Pancreas (tissue), 10 donors: ENCODE data around the gene BORCS8. TPM values are rescaled to one million over a fixed set of nuclear protein-coding genes. Genes with fewer than 3 reads are reported as not detected.
"Not testable (repeated sequence)": the region's sequence is repeated elsewhere in the genome, so short reads cannot be mapped to it uniquely, and the experiment has no call there.

Experiments
- ATAC-seq, 4 donors: fragments of 200-7000 bp; cut with Tn5 transposase; one replicate each; pipeline versions ENCODE4 v1.8.0 to v1.9.1; 2020; ENCODE audit warnings: mild to moderate bottlenecking in 4 of 4, moderate library complexity in 4 of 4
- DNase-seq, 6 donors: peaks; one replicate each; pipeline ENCODE4 v3.0.0-alpha.2; 2020
- FAIRE-seq: peaks from 2 replicates; lab custom pipeline; 2012; peaks lifted over from hg19 to GRCh38; lab: Jason Lieb, UNC
- H3K27ac ChIP-seq, 4 donors: fragments of 200-600 bp; sonication (generic); 1 replicate in 3 of 4; 2 replicates in 1 of 4; pipeline versions ENCODE4 v1.5.0 to v1.8.0; 2020
- H3K27me3 ChIP-seq, 4 donors: fragments of 200-600 bp; one replicate each; pipeline ENCODE4 v1.8.0; 2021
- H3K36me3 ChIP-seq, 3 donors: fragments of 200-600 bp; sonication (generic) in 1 of 3; one replicate each; pipeline versions ENCODE4 v1.5.0 to v1.8.0; 2020 to 2021
- H3K4me1 ChIP-seq, 3 donors: fragments of 200-600 bp; one replicate each; pipeline ENCODE4 v1.8.0; 2021
- H3K4me3 ChIP-seq, 4 donors: fragments of 200-600 bp; sonication (generic) in 2 of 4; one replicate each; pipeline versions ENCODE4 v1.5.0 to v1.8.0; 2020 to 2021
- H3K9me3 ChIP-seq, 4 donors: fragments of 200-600 bp; one replicate each; pipeline ENCODE4 v1.8.0; 2021
- CTCF ChIP-seq, 4 donors: fragments of 200-600 bp; sonication (generic) in 3 of 4; IDR thresholded peaks; one replicate each; pipeline versions ENCODE4 v1.5.0 to v1.8.0; 2021; ENCODE audit warnings: antibody characterized with exemption in 4 of 4
- WGBS, 2 donors: extraction: QIAGEN DNeasy Blood & Tissue Kit; methylation state at CpG; one replicate each; pipeline ENCODE4 v1.1.7; 2013; 5-methylcytosine and 5-hydroxymethylcytosine counted together
- intact Hi-C, 3 donors: fragments of 100-400 bp; cut with DNase I; formaldehyde crosslinking; loops; one replicate each; pipeline versions ENCODE4 v1.11.1 to v1.14.2; 2022
- polyA plus RNA-seq, 2 donors: library from polyadenylated mRNA; stranded (reverse); fragments of 200-250 nt; gene quantifications; one replicate each; pipeline ENCODE4 v1.2.3, GENCODE V29; 2013
- total RNA-seq, 6 donors: library from RNA; stranded (reverse); fragmentation: NEBNext Ultra II Directional in 4 of 6; extraction: Animal tissue kit (Norgen Biotek cat#: 25700) in 4 of 6; gene quantifications; one replicate each; pipeline versions ENCODE4 v1.2.1 to v1.2.4, GENCODE V29; 2021 to 2023
- donor health status: healthy with polysubstance abuse.
- donor health status: DM: no; HTN: no; CAD: no; lungs with moderate emphysema.
- donor health status: DM: no; HTN: no; CAD: no.
- donor health status: control.
- donor health status: control.
- donor health status: Bipolar disorder and iron deficiency.
- donor health status: DM: yes; HTN: yes; CAD: no.
- donor health status: DM: no; HTN: no; CAD: no.
- donor health status: DM: no; HTN: no; CAD: no.
- donor health status: DM: yes; HTN: yes; CAD: no.

The BORCS8 gene
- total and polyA plus RNA-seq, 8 donors: 7.2 to 28.9 (median 10.9) TPM

- Histone ChIP-seq H3K4me3 (no peak overlapping the region), H3K27ac (no peak overlapping the region), H3K9me3 (no peaks in the 10 kb centered on the region), H3K27me3 (no peaks in the 10 kb centered on the region), H3K4me1 (peaks cover 0 to 7% (median 0%) of the 10 kb centered on the region in 3 donors), H3K36me3 (no peaks in the 10 kb centered on the region)
- no peak for TF ChIP-seq CTCF (IDR thresholded peaks at IDR 0.05)
- no peak for FAIRE-seq
- WGBS, 2 donors: 46 to 52% methylated on average over 6 of the region's 6 CpGs
- no peak for ATAC-seq
- DNase-seq: no peak
- intact Hi-C loops: no loop called here
Measured at GRCh38 chr19:19223636-19224035, 31.7 kb upstream of the BORCS8 start.

- H3K36me3 ChIP-seq: no peaks in the 10 kb centered on the region
- DNase-seq (no peak), ATAC-seq (no peak), FAIRE-seq (no peak)
- no peak overlapping the region for H3K4me3 ChIP-seq
- no peaks in the 10 kb centered on the region for H3K9me3 ChIP-seq
- peaks cover 0 to 7% (median 0%) of the 10 kb centered on the region in 3 donors for H3K4me1 ChIP-seq
- no peak for TF ChIP-seq CTCF (IDR thresholded peaks at IDR 0.05)
- intact Hi-C loops: no loop called here
- no peaks in the 10 kb centered on the region for H3K27me3 ChIP-seq
- WGBS, 2 donors: 85 to 92% methylated on average over 5 of the region's 5 CpGs
- H3K27ac ChIP-seq: no peak overlapping the region
Measured at GRCh38 chr19:19223060-19223459, 31.1 kb upstream of the BORCS8 start.

GRCh38 chr19:19221000-19221399, 29.0 kb upstream of the BORCS8 start:
- H3K36me3 ChIP-seq, H3K4me3 ChIP-seq, H3K4me1 ChIP-seq, H3K9me3 ChIP-seq, FAIRE-seq, ATAC-seq, H3K27me3 ChIP-seq, H3K27ac ChIP-seq, DNase-seq, intact Hi-C loops: not testable (repeated sequence)
- 56 to 72% methylated on average over 8 of the region's 8 CpGs for WGBS, 2 donors

GRCh38 chr19:19218911-19219310, 27.0 kb upstream of the BORCS8 start:
- no peak for TF ChIP-seq CTCF (IDR thresholded peaks at IDR 0.05)
- 71 to 77% methylated on average over 21 of the region's 21 CpGs for WGBS, 2 donors
- H3K9me3 ChIP-seq: no peaks in the 10 kb centered on the region
- FAIRE-seq (no peak), ATAC-seq (no peak), DNase-seq (no peak)
- no peak overlapping the region for H3K27ac ChIP-seq
- H3K4me3 ChIP-seq: no peak overlapping the region
- H3K4me1 ChIP-seq: no peaks in the 10 kb centered on the region
- H3K36me3 ChIP-seq: no peaks in the 10 kb centered on the region
- no peaks in the 10 kb centered on the region for H3K27me3 ChIP-seq
- intact Hi-C loops: no loop called here

GRCh38 chr19:19217099-19217498, 25.1 kb upstream of the BORCS8 start:
- peaks cover 0 to 10% (median 2%) of the 10 kb centered on the region in 4 donors for H3K27me3 ChIP-seq
- FAIRE-seq (no peak), DNase-seq (no peak), ATAC-seq (no peak)
- H3K27ac ChIP-seq: no peak overlapping the region
- WGBS, 2 donors: 48 to 60% methylated on average over 4 of the region's 4 CpGs
- no peak overlapping the region for H3K4me3 ChIP-seq
- intact Hi-C loops: no loop called here
- no peak for TF ChIP-seq CTCF (IDR thresholded peaks at IDR 0.05)
- H3K4me1 ChIP-seq: no peaks in the 10 kb centered on the region
- H3K36me3 ChIP-seq: no peaks in the 10 kb centered on the region
- H3K9me3 ChIP-seq: no peaks in the 10 kb centered on the region
